T1000 (cell line): ENCODE data around the gene CDC42.
"Not testable (repeated sequence)": the region's sequence is repeated elsewhere in the genome, so short reads cannot be mapped to it uniquely, and the experiment has no call there.

Source experiments
- DNase-seq: peaks from one replicate; lab custom pipeline; 2025; ENCODE audit warnings: mixed read lengths; lab: John Stamatoyannopoulos, UW

CDC42 gene

DNA sequence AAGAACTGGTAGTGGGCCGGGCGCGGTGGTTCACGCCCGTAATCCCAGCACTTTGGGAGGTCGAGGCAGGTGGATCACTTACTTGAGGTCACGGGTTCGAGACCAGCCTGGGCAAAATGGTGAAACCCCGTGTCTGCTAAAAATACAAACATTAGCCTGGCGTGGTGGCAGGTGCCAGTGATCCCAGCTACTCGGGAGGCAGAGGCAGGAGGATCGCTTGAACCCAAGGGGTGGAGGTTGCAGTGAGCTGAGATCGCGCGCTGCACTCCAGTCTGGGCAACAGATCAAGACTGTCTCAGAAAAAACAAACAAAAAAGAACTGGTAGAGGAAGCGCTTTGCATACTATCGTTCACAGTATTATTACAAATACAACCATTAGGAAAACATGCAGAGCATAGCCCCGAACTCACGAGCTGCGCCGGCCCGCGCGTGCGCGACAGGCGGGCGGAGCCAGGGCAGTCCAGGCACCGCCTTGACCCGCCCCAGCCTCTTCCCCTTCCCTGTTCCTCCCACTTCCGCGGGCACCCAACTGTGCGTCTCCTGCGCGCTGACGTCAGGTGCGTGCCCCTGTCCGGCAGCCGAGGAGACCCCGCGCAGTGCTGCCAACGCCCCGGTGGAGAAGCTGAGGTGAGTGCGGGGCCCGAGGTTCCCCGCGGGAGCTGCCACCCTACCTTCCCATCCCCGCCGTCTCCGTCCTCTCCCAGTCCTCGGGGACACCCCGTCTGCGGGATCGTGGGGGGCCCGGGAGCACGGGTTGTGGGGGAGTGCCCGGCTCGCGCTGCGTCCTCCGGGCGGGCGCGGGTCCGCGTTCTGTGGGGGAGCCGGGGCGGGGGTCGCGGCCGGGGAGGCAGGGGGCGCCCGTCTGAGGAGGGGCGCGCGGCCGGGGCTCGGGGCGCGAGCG is at the start of gene CDC42:
Gene CDC42 (plus strand): TSS at position 595 of the 902 bp plus-strand sequence. CDS start 25,770 bp downstream, outside the sequence.
- DNase-seq = peak; percentile 95

DNA sequence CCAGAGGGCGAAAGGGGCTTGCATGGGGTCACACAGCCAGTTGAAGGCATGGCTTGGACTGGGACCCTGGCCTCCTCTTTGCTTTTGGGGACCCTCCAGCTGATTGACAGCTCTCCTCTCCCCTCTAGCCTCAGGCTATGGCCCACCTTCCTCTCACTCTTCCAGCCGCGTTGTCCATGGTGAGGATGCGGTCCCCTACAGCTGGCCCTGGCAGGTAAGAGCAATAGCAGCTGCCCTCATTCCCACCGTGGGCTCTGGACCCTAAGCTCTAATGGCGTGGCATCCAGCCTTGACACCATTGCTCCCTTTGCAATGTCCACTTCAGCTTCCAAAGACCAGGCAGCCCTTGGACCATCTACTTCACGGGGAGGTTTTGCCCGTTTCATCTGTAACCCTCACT is 49.6 kb upstream of the CDC42 start:
- not testable (repeated sequence) for DNase-seq

DNA sequence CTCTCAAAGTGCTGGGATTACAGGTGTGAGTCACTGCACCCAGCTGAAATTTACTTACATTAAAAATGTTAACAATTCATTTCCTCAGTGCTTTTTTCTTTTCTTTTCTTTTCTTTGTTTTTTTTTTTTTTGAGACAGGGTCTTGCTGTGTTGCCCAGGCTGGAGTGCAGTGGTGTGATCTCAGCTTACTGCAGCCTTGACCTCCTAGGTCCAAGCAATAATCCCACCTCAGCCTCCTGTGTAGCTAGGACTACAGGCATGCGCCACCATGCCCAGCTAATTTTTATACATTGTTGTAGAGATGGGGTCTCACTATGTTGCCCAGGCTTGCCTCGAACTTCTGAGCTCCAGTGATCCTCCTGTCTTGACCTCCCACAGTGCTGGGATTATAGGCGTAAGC is 48.5 kb upstream of the CDC42 start:
- not testable (repeated sequence) for DNase-seq

DNA sequence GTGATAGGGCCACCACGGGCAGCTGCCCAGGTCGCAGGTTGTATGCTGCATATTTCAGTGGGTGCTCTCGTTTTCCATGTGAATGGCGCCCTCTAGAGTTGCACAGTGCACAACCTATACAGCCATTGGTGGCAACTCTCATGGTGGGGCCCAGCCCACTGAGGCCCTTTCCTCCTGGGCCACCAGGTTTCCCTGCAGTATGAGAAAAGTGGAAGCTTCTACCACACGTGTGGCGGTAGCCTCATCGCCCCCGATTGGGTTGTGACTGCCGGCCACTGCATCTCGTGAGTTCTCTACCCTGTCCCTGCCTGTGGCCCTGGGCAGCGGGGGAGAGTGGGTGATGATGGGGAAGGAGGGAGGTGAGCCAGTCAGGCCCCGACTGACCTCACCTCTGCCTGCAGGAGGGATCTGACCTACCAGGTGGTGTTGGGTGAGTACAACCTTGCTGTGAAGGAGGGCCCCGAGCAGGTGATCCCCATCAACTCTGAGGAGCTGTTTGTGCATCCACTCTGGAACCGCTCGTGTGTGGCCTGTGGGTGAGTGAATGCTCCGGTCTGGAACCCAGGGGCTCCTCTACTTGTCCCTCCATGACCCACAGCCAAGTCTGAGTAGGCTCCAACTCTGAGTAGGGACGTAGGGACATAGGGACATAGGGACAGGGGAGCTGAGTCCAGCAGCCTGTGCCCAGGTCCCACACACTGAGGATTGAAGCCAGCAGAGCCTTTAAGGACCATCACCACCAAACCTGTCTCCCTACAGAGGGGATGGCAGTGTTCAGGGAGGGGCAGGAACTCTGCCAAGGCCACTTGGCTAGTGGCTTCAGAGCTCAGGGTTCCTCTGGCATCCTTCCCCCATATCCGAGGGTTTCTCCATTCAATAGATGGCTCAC is 47.0 kb upstream of the CDC42 start:
- DNase-seq = not testable (repeated sequence)

DNA sequence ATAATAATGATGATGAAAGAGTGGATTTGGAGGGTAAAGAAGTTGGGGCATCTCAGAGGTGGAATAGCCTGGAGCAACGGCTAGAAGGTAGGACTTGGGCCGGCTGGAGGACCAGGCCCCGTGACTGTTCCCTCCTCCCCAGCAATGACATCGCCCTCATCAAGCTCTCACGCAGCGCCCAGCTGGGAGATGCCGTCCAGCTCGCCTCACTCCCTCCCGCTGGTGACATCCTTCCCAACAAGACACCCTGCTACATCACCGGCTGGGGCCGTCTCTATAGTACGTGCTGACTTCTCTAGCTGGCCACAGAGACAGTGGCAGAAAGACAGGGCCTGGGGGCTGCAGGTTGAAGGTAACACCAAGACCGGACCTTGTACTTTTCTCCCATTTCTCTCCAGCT is 45.8 kb upstream of the CDC42 start:
- not testable (repeated sequence) for DNase-seq

DNA sequence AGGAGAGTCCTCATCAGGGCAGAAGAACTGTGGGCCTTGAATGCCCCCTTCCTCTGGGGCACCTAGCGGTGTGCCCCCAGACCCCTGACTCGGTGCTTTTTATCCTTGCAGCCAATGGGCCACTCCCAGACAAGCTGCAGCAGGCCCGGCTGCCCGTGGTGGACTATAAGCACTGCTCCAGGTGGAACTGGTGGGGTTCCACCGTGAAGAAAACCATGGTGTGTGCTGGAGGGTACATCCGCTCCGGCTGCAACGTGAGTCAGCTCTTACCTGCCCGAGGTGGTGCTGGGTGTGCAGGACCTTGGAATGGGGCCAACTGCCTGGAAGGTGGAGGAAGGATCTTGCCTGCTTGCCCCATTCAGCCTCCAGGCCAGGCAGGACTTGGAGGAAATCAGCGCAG is 45.2 kb upstream of the CDC42 start:
- not testable (repeated sequence) for DNase-seq

DNA sequence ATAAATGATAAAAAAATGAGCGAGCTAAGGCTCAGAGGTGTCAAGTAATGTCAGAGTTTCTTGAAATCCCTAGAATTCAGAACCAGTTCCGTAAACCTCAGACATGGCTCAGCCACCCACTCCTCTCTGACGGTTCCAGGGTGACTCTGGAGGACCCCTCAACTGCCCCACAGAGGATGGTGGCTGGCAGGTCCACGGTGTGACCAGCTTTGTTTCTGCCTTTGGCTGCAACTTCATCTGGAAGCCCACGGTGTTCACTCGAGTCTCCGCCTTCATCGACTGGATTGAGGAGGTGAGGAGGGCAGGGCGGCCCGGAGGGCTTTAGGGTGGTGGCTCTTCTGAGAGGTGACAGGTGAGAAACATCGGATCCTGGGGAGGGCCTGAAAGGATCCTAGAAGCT is 42.9 kb upstream of the CDC42 start:
- not testable (repeated sequence) for DNase-seq

DNA sequence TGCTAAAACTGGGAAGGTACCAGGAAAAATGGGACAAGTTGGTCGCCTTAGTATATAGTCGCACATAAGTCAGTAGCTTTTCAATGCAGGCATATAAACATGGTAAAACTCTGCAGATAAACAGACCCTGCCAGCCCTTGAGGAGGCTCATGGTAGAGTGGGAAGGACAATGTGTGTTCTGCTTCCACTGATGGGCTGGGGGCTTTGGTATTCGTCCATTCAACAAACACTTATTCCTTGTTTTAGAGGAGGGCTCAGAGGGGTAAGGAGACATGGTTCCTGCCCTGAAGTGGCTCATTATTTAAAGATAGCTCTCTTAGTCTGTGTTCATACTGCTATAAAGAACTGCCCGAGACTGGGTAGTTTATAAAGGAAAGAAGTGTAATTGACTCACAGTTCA is 39.8 kb upstream of the CDC42 start:
- DNase-seq = not testable (repeated sequence)

DNA sequence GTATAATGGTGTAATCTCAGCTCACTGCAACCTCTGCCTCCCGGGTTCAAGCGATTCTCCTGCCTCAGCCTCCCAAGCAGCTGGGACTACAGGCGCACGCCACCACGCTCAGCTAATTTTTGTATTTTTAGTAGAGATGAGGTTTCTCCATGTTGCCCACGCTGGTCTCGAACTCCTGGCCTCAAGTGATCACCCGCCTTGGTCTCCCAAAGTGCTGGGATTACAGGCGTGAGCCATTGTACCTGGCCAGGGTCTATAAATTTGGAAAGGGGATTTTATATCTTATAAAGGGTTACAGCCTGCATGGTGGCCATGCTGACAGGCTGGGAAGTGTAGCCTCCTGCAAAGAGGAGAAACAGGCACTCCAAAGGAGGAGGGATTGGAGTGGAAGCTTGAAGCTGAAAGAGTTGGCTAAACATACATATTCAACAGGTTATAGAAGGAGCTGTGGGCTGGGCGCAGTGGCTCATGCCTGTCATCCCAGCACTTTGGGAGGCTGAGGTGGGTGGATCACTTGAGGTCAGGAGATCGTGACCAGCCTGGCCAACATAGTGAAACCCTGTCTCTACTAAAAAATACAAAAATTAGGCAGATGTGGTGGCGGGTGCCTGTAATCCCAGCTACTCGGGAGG is 37.8 kb upstream of the CDC42 start:
- not testable (repeated sequence) for DNase-seq

DNA sequence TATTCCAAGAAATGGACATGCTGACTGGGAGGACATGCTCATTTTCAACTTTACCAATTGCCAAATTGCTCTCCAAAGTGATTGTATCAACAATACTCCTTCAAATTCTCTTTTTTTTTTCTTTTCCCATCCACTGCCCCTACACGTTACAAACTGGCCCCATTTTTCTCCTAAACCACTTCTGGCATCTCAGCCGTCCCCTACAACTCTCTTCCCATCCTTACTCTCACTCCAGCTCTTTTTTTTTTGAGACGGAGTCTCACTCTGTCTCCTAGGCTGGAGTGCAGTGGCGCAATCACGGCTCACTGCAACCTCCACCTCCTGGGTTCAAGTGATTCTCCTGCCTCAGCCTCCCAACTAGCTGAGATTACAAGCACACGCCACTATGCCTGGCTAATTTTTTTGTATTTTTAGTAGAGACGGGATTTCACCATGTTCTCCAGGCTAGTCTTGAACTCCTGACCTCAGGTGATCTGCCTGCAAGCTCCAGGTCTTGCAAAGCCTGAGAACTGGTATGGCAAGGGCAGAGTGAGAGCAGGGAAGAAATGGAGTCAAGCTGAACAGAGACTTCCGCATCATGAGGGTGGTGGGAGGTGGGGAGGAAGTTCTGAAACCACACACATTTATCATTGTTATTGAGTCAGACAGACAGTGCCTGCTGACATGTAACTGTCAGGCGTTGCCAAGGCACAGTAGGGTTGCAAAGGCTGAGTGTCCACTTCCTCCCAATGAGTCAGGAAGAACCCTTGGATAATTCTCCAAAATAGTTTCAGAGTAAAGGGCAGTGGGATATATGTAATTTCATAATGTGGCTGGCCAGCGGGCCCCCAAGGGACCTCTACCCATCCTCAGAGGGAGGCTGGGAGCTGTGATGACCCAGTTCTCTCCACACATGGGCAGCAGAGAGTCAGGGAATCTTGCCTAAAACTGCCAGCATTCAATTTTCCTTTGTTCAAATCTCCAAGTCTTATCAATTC is 33.6 kb upstream of the CDC42 start:
- peak; percentile 76 for DNase-seq

DNA sequence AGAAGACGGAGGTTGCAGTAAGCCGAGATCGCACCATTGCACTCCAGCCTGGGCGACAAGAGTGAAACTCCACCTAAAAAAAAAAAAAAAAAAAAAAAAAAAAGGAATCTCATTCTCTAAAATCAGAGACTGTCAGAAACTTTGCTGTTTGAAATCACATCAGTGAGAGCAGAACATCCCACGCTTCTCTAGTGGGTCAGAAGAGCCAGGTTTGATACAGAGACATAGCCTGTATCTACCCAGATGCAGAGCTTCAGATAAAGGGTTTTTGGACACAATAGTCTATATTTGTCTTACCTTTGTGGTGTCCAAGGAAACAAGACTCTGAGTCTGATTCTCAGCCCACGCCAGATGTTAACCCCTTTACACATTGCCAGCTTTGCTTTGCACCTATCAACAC is 31.4 kb upstream of the CDC42 start:
- DNase-seq = no peak

DNA sequence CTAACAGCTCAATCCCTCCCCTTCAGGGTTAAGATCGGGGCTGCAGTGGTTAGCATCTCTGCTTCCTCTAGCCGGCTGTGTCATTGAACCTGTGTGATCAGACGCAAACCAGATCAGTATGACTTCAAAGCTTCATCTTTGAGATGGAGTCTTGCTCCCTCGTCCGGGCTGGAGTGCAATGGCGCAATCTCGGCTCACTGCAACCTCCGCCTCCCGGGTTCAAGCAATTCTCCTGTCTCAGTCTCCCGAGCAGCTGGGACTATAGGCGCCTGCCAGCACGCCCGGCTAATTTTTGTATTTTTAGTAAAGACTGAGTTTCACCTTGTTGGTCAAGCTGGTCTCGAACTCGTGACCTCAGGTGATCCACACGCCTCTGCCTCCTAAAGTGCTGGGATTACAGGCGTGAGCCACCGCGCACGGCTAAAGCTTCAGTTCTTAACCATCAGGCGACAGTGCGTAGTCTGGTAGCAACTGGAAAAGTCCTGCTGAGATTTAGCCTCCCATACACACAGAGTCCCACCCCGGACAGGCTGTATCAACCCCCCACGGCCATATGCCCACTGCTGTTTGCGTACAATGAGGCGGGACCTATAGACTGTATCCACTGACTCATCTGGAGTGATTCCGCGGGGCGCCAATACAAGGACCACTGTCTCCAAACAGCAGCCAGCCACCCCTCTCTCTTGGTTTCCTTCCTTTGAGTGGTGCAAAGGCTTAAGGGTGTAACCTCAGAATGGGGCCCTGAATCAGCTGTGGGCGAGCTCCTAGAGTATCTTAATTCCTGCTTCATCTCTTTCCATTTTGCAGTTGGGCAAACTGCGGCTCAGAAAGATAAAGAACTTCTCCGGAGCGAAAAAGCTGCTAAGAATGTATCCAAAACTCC is 27.8 kb upstream of the CDC42 start:
- peak; percentile 68 for DNase-seq

DNA sequence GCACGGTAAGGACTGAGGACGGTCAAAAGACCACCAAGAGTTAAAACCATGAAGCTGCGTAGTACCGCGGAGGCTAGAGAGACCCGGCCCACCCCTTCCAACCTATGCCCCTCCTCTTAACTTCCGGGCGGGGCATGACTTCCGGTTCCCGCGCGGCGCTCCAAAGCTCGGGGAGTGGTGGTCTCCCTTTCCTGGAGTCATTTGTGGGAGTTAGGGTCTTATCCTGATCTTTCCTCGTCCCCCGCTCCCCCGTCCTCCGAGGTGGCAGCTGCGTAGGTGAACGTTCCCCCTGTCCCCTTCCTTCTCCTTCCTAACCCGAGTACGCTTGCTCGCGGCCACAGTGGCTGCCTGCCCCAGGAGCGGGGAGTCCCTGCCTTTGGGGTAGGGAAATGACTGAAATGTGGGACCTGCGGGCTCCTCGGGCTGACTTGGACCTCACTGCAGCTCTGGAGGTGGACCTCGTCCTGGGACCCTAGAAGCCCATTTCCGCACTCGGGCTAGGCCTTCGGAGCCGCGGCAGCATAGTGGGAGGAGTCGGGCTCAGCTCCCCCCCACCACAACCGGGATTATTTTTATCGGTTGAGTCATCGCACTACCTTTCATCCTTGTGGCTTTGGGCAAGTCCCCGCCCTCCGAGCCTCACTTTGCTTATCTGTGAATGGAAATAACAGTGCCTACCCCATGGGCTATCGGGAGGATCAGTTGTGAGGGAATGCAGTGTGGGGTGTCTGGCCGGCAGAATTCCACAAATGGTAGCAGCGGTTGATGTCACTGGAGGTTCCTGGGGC is 26.9 kb upstream of the CDC42 start:
- peak; percentile 76 for DNase-seq

DNA sequence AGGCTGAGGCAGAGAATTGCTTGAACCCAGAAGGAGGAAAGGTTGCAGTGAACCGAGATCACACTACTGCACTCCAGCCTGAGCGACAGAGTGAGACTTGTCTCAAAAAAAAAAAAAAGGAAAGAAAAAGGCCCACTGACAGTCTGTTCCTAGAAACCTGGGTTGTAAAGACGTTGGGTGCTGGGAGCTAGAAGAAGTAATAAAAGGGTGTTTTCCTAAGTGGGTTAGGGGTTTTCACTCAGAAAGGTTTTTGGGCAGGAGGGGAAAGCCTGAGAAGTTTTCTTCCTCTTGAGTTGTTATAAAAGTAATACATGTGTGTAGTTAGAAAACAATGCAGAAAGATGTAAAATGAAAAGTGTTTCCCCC is 25.6 kb upstream of the CDC42 start:
- DNase-seq = no peak

DNA sequence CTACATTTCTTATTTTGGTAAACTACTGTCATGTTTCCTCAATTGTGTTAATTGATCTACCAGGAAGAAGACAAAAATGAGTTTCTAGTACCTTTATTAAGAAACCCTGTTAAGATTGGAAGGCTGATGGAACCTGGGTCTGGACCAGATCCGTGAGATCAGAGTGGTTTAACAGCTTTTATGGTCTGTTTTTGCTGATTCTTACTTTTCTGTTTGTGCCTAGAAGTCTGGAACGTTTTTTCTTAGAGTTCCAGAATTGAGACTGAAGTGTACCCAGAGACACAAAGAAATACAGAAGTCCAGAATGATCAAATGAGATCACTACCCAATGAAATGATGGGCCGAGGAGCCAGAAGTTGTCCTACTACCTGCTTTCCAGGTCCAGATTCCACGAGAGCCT is 22.5 kb upstream of the CDC42 start:
- no peak for DNase-seq

DNA sequence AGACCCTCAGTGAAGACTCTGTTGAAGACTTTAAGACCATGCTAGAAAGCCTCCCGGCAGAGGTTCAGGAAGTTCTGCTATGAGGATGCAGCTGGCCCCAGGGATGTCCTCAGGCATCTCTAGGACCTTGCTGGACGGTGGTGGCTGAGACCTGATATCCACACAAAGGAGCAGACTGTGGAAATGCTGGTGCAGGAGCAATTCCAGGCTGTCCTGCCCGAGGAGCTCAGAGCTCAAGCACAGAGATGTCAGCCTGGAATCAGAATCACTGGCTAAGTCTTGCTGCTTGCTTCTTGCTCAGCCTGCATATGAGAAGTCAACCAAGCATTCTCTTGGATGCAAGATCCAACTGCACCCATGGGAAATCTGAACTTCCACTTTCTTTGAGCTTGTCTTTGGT is 22.0 kb upstream of the CDC42 start:
- no peak for DNase-seq

DNA sequence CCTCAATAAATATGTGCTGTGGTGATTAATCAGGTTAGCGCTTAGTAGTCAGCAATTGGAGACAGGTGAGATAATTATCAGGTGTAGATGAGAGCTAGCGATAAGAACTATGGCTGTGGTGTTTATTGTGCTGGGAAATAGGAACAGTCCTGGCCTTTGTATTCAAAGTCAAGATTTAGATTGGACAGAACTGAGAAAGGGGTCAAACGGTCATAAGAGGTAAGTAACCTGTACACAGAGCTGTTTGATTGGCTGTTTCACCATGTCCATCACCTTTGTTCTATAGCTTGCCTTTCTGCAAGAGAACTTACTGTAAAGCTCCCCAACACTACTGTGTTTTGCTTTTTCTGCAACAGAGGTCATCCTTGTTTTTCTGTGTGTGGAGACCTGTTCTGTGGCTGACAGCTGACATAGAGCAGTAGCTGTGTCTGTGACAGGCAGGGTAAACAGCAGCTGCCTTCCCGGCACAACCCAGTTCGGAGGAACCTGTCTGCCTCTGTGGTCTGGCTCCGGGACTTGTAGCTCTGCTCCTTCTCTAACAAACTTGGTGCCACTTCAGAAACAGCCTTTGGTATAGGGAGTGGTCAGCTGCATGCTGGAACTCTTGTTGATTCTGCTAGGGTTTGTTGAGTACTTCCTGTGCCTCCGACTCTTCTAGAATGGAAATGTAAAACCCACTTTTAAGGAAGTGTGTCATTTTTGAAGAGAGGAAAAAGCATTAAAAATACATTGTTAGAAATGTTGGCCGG is 21.1 kb upstream of the CDC42 start:
- DNase-seq = no peak

DNA sequence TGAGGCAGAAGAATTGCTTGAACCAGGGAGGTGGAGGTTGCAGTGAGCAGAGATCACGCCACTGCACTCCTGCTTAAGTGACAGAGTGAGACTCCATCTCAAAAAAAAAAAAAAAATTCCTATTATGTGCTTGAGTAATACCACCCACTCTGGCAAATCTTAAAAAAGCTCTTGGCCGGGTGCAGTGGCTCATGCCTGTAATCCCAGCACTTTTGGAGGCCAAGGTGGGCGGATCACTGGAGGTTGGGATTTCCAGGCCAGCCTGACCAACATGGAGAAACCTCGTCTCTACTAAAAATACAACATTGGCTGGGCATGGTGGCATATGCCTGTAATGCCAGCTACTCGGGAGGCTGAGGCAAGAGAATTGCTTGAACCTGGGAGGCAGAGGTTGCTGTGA is 17.7 kb upstream of the CDC42 start:
- DNase-seq = not testable (repeated sequence)

DNA sequence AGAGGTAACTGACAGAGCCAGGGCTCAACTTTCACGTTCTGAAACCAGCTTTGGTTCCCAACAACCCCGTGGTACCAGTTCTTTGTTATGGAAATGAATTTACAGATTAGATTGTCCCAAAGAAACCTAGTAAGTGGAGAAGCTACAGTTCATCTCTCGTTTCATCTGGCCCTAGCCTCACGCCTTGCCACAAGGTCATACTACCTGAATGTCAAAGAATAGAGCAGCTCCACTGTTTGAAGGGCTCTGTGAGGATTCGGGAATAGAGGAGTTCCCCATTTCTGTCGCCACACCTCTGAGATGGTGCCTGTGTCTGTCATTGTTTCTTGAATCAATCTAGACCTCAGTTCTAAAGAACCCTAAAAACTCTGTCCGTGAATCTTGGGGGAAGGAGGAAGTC is 15.0 kb upstream of the CDC42 start:
- no peak for DNase-seq
